Smooth muscle cell (in vitro differentiated cells): ENCODE measurements around the gene PPEF1. TPM values are rescaled to one million over a fixed set of nuclear protein-coding genes. Genes with fewer than 3 reads are reported as not detected.

Source experiments
- DNase-seq: peaks from one replicate; lab custom pipeline; 2025; ENCODE audit not compliant: unreplicated experiment; lab: John Stamatoyannopoulos, UW
- H2AFZ ChIP-seq: fragments of 200-600 bp; sonication (generic); 2 replicates; pipeline ENCODE4 v1.6.0; 2016; ENCODE audit warnings: antibody characterized with exemption, low read depth, mild to moderate bottlenecking
- H3F3A ChIP-seq: fragments of 200-600 bp; sonication (generic); 2 replicates; pipeline ENCODE4 v1.6.0; 2017; ENCODE audit warnings: antibody characterized with exemption, low read depth
- H3K27ac ChIP-seq: fragments of 200-600 bp; sonication (generic); 2 replicates; pipeline ENCODE4 v1.5.1; 2016; ENCODE audit warnings: low read depth, mild to moderate bottlenecking
- H3K27me3 ChIP-seq: fragments of 200-600 bp; sonication (generic); 2 replicates; pipeline ENCODE4 v1.6.1; 2016; ENCODE audit warnings: low read depth, mild to moderate bottlenecking
- H3K36me3 ChIP-seq: fragments of 200-600 bp; sonication (generic); 2 replicates; pipeline ENCODE4 v1.5.1; 2016; ENCODE audit warnings: low read depth
- H3K4me1 ChIP-seq: fragments of 200-600 bp; sonication (generic); 2 replicates; pipeline ENCODE4 v1.5.1; 2016; ENCODE audit warnings: low read depth
- H3K4me2 ChIP-seq: fragments of 200-600 bp; sonication (generic); 2 replicates; pipeline ENCODE4 v1.6.0; 2016; ENCODE audit warnings: mild to moderate bottlenecking
- H3K4me3 ChIP-seq: fragments of 200-600 bp; sonication (generic); 2 replicates; pipeline ENCODE4 v1.5.1; 2016; ENCODE audit warnings: mild to moderate bottlenecking
- H3K79me2 ChIP-seq: fragments of 200-600 bp; sonication (generic); 2 replicates; pipeline ENCODE4 v1.6.0; 2016; ENCODE audit warnings: low read depth, mild to moderate bottlenecking
- H3K9ac ChIP-seq: fragments of 200-600 bp; sonication (generic); 2 replicates; pipeline ENCODE4 v1.6.0; 2016; ENCODE audit warnings: low read depth
- H3K9me3 ChIP-seq: fragments of 200-600 bp; sonication (generic); replicated peaks from 2 replicates; pipeline ENCODE4 v1.5.1; 2016; ENCODE audit warnings: low read depth
- H4K20me1 ChIP-seq: fragments of 200-600 bp; sonication (generic); 2 replicates; pipeline ENCODE4 v1.6.0; 2016; ENCODE audit warnings: low read depth
- CTCF ChIP-seq: fragments of 200-600 bp; sonication (generic); IDR thresholded peaks from 2 replicates; pipeline ENCODE4 v1.5.1; 2017; ENCODE audit warnings: borderline replicate concordance, mild to moderate bottlenecking, antibody characterized with exemption; ENCODE audit not compliant: insufficient read depth, poor library complexity, severe bottlenecking
- WGBS: methylation state at CpG from one replicate; pipeline ENCODE4 v1.1.7; 2016; ENCODE audit warnings: low lambda C conversion rate; 5-methylcytosine and 5-hydroxymethylcytosine counted together
- polyA plus RNA-seq: library from polyadenylated mRNA; unstranded; fragments of >200 nt; fragmentation: Nextera tagmentation; extraction: Ambion mirVana; gene quantifications from 2 replicates; pipeline ENCODE4 v1.2.1, GENCODE V29; 2016
- total RNA-seq: library from RNA; depleted of rRNA; stranded (reverse); fragments of >200 nt; gene quantifications from 2 replicates; pipeline ENCODE4 v1.2.3, GENCODE V29; 2014

The PPEF1 gene
- total and polyA plus RNA-seq, 2 experiments from 2014 or later = 0.32 to 0.40 TPM

GRCh38 chrX:18698737-18699650, 8.5 kb upstream of the PPEF1 start:
- H3K4me2 ChIP-seq = no peak overlapping the region

GRCh38 chrX:18701621-18702361, 5.7 kb upstream of the PPEF1 start:
- no peak overlapping the region for H3K4me2 ChIP-seq

More at GRCh38 chrX:18698737-18699650, 8.5 kb upstream of the PPEF1 start:
- Histone ChIP-seq H3K9ac (no peak overlapping the region), H3K9me3 (no peaks in the 10 kb centered on the region), H3F3A (no peaks in the 10 kb centered on the region), H3K27me3 (no peaks in the 10 kb centered on the region), H4K20me1 (no peaks in the 10 kb centered on the region), H3K36me3 (no peaks in the 10 kb centered on the region), H3K79me2 (no peaks in the 10 kb centered on the region), H2AFZ (no peak overlapping the region), H3K4me1 (no peaks in the 10 kb centered on the region), H3K27ac (no peak overlapping the region), H3K4me3 (no peak overlapping the region)
- no peak for TF ChIP-seq CTCF
- WGBS = 79% methylated on average over 12 of the region's 12 CpGs
- DNase-seq = no peak

GRCh38 chrX:18702362-18703195, 4.9 kb upstream of the PPEF1 start:
- H3K9me3 ChIP-seq = no peaks in the 10 kb centered on the region
- no peaks in the 10 kb centered on the region for H3F3A ChIP-seq
- no peak for TF ChIP-seq CTCF
- H3K4me3 ChIP-seq = no peak overlapping the region
- H3K4me2 ChIP-seq = peak overlapping the region; percentile 25
- no peaks in the 10 kb centered on the region for H3K27me3 ChIP-seq
- no peaks in the 10 kb centered on the region for H4K20me1 ChIP-seq
- H3K27ac ChIP-seq = peak overlapping the region; percentile 83
- H2AFZ ChIP-seq = no peak overlapping the region
- H3K36me3 ChIP-seq = no peaks in the 10 kb centered on the region
- 52% methylated on average over 12 of the region's 12 CpGs for WGBS
- no peaks in the 10 kb centered on the region for H3K79me2 ChIP-seq
- DNase-seq = no peak
- H3K4me1 ChIP-seq = no peaks in the 10 kb centered on the region
- peak overlapping the region; percentile 50 for H3K9ac ChIP-seq

More at GRCh38 chrX:18701621-18702361, 5.7 kb upstream of the PPEF1 start:
- Histone ChIP-seq H2AFZ (no peak overlapping the region), H3K9me3 (no peaks in the 10 kb centered on the region), H3K9ac (no peak overlapping the region), H3K4me3 (no peak overlapping the region), H3K4me1 (no peaks in the 10 kb centered on the region), H4K20me1 (no peaks in the 10 kb centered on the region), H3K36me3 (no peaks in the 10 kb centered on the region), H3F3A (no peaks in the 10 kb centered on the region), H3K27ac (peak overlapping the region; percentile 83), H3K27me3 (no peaks in the 10 kb centered on the region), H3K79me2 (no peaks in the 10 kb centered on the region)
- WGBS = 68% methylated on average over 5 of the region's 5 CpGs
- TF ChIP-seq CTCF = no peak
- DNase-seq = no peak
